Stimulated activated CD4-positive, alpha-beta T cell treated with anti-CD3 and anti-CD28 coated beads, TNF-alpha, amount 100 ng/mL, for 24 hours (primary cell): ENCODE measurements around the gene TJP2.
"Not testable (repeated sequence)": the region's sequence is repeated elsewhere in the genome, so short reads cannot be mapped to it uniquely, and the experiment has no call there.

Experiments used
- DNase-seq, 3 experiments: peaks; one replicate each; pipeline ENCODE4 v3.0.0-alpha.2; 2020; ENCODE audit warnings: low read depth in 3 of 3

The TJP2 gene

DNA sequence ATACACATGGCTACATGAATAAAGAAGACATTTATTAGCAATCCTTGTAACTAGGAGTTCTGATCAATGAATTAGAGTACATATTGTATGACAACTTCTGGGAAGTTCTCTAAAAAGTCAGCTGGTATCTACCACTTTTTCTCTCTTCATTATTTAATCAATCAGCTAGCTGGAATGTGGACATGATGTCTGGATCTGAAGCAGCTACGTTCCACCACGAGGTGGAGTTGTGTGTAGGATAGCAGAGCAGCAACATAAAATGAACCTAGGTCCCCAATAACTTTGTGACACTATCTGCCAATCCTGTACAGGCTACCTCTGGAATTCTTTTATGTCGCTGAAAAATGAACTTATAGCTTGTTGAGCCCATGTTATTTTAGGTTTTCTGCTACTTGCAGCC, 118.0 kb downstream of the TJP2 start:
- no peak for DNase-seq

DNA sequence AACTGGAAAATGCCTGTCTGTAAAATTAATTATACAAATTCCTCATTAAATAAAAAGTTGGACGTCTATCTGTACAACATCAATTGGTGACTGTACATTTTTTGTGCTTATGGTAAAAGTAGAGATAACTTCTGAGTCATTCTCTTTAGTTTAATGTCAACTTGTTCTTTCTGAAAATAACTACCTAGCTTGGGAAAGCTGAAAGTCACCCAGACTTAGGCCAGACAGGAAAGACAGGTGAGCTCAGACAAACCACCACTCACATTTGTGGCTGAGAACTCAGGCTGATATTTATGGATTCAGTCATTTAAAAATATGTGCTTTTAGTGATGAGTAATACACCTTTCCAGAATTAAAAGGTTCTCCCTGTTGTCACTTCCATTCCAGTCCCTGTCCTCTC, 119.1 kb downstream of the TJP2 start:
- DNase-seq, result no peak

DNA sequence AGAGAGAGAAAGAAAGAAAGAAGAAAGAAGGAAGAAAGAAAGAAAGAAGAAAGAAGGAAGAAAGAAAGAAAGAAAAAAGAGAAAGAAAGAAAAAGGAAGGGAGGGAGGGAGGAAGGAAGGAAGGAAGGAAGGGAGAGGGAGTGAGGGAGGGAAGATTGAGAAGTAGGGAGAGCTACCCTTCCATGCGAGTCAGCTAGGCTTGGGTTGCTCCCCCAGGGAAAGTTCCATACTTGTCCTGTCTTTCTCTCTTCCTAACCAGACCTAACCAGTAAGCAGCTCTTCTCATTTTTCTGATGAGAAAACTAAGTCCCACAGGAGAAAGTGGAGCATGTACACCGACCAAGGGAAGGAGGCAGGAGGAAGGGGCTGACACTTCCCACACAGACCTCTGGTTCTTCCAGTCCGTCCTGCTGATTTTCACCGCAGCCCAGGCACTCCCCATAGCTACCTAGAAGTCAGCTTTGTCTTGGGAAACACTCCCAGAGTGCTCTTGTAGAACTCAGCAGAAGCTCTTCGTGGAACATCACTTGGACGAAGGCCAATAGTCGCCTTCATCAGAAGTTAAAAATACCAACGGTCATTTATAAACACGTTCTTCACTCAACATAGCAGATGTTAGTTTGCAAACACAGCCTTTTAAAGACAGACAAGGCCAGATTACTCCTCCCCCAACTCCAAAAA, 121.9 kb downstream of the TJP2 start:
- no peak for DNase-seq

DNA sequence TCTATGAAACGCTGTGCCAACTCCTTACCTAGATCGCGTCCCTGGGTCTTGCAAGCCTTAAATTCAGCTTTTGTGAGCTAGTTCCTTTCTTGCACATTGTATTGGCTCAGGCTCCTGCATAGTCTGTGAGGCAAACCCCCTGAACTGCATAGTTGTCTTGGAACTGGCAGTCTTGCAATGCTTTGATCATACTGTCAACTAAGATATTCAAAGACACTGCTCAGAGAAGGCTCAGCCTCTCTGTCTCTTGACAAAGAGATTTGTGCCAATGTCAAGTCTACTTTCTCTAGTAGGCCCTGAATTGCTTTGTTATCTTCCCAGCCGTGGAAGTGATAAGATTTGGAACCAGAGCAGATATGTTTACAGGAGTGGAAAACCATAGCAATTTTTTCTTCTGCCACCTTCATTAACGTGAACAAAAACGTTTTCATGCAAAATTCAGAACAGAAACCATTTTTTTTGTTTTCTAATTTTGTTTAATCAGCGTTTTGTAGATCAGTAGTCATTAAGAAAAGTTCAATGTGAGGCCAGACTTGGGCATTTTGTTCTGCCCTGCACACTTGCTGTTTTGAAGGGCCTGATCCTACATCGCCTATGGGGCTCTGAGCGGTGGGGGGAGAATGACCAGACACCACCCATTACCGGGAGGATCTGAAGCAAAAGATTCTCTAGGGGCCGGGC, 123.4 kb downstream of the TJP2 start:
- no peak for DNase-seq

DNA sequence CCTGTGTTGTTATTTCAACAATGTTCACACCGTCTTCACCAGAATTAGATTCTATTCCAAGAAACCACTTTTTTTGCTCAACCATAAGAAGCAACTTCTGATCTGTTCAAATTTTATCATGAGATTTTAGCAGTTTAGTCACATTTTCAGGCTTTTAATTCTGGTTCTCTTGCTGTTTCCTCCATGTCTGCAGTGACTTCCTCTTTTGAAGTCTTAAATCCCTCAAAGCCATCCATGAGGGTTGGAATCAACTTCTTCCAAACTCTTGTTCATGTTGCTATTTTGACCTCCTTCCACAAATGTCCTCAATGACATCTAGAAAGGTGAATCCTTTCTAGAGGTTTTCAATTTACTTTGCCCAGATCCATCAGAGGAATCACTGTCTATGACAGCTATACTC, 125.2 kb downstream of the TJP2 start:
- no peak for DNase-seq

DNA sequence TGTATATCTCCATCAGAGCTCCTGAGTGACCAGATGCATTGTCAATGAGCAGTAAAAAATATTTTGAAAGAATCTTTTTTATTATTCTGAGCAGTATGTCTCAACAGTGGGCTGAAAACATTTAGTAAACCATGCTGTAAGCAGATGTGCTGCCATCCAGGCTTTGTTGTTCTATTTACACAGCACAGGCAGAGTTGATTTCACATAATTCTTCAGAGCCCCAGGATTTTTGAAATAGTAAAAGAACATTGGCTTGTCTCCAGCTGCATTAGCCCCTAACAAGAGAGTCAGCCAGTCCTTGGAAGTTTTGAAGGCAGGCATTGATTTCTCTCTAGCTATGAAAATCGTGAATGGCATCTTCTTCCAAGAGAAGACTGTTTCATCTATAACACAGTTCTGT, 125.7 kb downstream of the TJP2 start:
- DNase-seq, result no peak

DNA sequence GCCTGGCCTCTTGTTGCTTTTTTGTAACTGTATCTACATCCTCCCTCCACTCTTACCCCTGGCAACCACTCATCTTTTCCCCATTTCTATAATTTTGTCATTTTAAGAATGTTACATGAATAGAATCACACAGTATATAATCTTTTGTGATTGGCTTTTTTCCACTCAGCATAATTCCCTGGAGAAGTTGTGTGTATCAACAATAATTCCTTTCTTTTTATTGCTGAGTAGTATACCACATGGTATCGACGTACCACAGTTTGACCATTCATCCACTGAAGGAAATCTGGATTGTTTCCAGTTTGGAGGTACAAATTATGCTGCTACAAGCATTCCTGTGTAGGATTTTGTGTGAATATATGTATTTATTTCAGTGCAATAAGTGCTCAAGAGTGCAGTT, 129.3 kb downstream of the TJP2 start:
- DNase-seq, result no peak

DNA sequence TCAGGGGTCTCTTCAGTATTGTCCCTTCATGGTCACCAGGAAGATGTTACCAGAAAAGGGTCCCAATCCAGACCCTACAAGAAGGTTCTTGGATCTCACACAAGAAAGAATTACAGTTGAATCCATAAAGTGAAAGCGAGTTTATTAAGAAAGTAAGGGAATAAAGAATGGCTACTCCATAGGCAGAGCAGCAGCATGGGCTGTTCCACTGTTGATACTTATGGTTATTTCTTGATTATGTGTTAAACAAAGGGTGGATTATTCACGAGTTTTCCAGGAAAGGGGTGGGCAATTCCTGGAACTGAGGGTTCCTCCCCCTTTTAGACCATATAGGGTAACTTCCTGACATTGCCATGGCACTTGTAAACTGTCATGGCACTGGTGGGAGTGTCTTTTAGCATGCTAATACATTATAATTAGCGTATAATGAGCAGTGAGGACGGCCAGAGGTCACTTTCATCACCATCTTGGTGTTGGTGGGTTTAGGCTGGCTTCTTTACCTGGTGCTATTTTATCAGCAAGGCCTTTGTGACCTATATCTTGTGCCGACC, 132.9 kb downstream of the TJP2 start:
- DNase-seq, result not testable (repeated sequence)

DNA sequence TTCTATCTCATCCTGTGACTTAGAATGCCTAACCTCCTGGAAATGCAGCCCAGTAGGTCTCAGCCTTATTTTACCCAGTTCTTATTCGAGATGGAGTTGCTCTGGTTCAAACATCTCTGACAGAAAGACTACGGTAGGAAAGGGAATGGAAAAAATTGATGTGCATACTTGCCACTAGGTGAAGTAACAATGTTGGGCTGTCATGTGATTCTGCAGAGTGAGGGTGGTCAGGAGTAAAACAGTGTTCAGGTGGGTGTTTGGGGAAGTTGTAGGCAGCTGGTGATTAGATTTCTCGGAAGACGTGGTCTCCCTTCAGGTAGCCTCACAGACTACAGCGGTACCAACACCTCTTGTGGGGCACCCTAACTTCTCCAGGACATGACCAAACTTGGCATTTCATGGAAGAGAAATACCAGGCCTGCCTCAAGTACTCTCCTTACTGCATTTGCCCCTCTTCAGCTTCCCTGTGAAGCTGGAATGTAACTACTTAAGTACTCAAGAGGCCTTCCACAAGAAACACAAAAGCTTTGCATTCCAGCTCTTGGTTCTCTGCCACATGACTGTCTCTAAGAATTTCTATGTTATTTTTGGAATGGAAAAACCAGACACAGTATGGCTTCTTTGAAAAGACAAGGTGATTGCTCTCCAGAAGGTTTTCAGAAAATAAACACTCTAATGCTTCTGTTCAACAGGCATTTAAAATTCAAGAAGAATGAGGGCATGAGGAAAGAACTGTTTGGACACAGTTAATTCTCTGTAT, 133.5 kb downstream of the TJP2 start:
- DNase-seq, result no peak

DNA sequence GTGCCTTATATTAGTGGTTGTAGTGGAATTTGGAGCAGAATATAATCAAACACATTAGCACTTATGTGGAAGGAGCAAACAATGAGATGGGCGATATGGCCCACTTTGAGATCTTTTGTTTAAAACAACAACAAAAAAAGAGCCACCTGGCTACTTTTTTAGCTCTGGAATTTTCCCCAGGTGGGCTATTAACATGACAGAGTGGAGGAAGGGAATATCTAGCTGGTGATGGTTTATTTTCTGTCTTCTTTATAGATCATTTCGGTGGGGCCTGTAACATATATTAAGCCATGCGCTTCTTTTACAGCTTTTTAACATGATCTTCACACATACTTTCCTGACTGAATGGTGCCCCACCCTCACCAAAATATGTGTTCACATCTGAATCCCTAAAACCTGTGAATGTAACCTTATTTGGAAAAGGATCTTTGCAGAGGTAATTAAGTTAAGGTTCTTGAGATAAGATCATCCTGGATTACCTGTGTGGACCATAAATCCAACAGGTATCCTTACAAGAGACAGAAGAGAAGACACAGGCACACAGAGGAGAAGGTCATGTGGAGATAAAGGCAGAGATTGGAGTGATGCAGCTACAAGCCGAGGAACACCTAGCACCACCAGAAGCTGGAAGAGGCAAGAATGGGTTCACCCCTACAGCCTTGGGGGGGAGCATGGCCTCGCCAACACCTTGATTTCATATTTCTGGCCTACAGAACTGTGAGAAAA, 134.3 kb downstream of the TJP2 start:
- DNase-seq, result no peak

DNA sequence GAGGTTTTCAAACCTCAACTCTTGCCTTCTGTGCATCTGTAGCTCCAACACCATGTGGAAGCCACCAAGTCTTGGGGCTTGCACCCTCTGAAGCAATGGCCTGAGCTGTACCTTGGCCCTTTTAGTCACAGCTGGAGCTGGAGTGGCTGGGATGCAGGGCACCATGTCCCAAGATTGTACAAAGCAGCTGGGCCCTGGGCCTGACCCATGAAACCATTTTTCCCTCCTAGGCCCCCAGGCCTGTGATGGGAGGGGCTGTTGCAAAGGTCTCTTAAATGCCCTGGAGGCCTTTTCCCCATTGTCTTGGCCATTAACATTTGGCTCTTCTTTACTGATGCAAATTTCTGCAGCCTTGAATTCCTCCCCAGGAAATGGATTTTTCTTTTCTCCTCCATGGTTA, 139.1 kb downstream of the TJP2 start:
- no peak for DNase-seq

DNA sequence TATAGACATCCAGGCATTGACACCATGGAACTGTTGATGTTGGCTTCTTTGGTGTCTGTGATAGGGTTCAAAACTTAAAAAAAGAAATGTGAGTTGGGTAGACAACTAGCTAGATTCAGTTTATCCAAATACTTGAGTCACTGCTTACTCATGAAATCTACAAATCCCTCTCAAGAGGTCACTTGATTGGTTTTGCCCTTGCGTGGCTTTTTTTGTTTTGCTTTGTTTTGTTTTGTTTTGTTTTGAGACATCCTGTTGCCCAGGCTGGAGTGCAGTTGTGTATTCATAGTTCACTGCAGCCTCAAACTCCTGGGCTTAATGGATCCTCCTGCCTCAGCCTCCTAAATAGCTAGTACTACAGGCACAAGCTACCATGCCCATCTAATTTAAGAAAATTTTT, 140.5 kb downstream of the TJP2 start:
- no peak for DNase-seq

DNA sequence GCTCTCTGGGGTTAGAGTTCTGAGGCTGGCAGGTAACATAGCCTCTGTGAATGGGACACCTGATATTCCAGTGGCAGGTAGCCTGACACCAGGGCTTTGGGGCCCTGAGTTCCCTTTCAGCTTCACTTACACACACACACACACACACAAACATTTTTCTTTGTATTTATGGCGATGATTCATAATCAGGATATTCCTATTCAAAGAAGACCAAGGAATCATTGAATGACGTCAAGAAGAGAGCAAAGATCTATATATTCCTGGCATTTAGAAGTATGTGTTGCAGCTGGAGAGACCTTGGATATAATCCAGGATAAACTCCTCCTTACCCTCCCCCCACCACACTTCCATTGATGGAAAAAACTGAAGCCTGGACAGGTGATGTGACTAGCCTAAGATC, 143.0 kb downstream of the TJP2 start:
- no peak for DNase-seq

DNA sequence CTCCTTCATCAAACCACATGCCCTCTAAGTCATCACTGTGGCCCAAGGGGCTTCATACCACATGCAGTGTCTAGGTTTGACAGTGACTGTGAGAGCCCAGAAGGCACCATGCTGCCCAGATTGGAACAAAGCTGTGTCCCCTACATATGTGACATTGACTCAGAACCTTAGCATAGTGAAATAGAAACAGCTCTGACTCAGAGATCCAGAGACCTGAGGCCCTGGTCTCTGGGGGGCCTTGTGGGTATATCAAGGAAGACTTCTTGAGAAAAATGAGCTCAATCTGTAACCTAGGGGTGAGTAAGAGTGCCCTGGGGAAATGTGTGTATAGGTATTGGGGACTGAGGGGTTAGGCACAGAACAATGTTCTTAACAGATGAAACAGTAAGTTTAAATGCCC, 143.8 kb downstream of the TJP2 start:
- DNase-seq, result peak in 1 of 3 experiments; percentile 19

DNA sequence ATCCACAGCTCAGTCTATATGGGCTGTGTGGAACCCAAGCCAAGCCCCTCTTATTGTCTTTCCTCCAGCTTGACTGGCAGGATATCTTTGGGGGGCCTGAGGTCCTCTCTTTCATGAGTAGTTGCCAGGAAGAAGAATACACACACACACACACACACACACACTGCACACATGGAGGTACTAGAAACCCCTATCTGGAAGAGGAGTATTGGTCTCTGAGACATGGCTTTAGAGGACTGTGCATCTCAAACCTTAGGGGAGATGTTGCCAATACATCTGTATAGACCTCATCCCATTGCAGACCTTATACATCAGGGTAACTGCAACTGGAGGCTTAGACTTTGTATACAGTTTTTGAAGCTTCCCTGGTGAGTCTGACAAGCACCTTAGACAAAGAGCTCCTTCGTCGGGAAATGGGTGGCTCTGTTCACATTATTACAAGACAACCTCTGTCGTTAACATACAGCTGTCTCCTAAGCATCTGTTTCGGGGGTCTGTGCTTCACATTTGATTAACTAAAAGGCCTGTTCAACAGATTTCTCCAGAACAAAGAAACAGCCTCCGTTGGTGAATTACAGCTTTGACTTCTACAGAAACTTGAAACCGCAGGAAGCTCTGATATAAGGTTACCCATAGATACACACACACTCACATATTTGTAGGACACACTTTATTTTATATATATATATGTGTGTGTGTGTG, 145.4 kb downstream of the TJP2 start:
- DNase-seq, result no peak

DNA sequence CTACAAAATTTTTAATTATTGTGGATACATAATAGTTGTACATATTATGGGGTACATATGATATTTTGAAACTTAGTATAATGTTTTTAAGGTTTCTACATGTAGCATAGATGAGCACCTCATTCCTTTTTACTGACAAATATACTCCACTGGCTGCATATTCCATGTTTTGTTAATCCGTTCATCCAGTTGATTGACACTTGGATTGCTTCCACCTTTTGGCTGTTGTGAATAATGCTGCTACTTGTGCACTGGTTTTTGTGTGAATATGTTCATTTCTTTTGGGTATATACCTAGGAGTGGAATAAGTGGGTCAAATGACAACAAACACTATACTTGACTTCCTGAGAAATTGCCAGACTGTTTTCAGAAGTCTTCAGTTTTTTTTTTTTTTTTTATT, 148.2 kb downstream of the TJP2 start:
- DNase-seq, result no peak

DNA sequence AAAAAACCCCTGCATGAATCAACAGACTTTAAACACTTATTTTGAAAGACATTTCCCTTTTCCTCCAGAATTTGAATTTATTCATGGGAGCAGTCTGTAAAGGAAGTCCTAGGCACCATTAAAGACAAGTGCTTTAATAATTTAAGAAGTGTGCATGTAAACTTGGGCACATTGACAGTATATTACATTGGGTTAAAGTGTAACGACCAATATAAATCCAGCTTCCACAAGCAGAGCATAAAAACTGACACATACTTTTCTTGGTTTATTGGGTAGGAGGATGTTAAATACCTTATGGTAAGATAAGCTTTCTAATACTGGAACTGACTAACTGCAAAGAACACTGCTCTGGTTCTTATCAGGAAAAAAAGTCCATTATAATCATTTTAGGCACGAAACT, 149.8 kb downstream of the TJP2 start:
- no peak for DNase-seq
